Fibroblast of gingiva (primary cell): ENCODE measurements around the gene BABAM2.
A peak's percentile ranks its signal among the peaks of the same experiment; 100 is the strongest.
"Not testable (repeated sequence)": the region's sequence is repeated elsewhere in the genome, so short reads cannot be mapped to it uniquely, and the experiment has no call there.

Experiments used
- DNase-seq: peaks from one replicate; pipeline ENCODE4 v3.0.0-alpha.2; 2011; ENCODE audit warnings: low read depth

The BABAM2 gene

GRCh38 chr2:27946530-27947060 is 56.1 kb downstream of the BABAM2 start:
- DNase-seq: no peak

GRCh38 chr2:27952070-27952469 is 61.5 kb downstream of the BABAM2 start:
- no peak for DNase-seq

GRCh38 chr2:27953077-27953476 is 62.5 kb downstream of the BABAM2 start:
- no peak for DNase-seq

GRCh38 chr2:27954221-27954673 is 63.7 kb downstream of the BABAM2 start:
- no peak for DNase-seq

GRCh38 chr2:27954771-27955383 is 64.3 kb downstream of the BABAM2 start:
- peak; percentile 99 for DNase-seq

- DNase-seq: no peak
These were observed 65.0 kb downstream of the BABAM2 start for GRCh38 chr2:27955384-27956161.

- DNase-seq: peak; percentile 83
These were observed 66.4 kb downstream of the BABAM2 start for GRCh38 chr2:27956888-27957287.

GRCh38 chr2:27958711-27959378 is 68.3 kb downstream of the BABAM2 start:
- DNase-seq: no peak

GRCh38 chr2:27959496-27959895 is 69.0 kb downstream of the BABAM2 start:
- DNase-seq: peak; percentile 62

- DNase-seq: peak; percentile 87
These were observed 69.8 kb downstream of the BABAM2 start for GRCh38 chr2:27960237-27960912.

- DNase-seq: peak; percentile 45
These were observed 71.5 kb downstream of the BABAM2 start for GRCh38 chr2:27962006-27962405.

GRCh38 chr2:27963472-27963871 is 72.9 kb downstream of the BABAM2 start:
- no peak for DNase-seq

GRCh38 chr2:27964067-27964466 is 73.5 kb downstream of the BABAM2 start:
- DNase-seq: no peak

- DNase-seq: no peak
These were observed 75.3 kb downstream of the BABAM2 start for GRCh38 chr2:27965841-27966240.

- peak; percentile 76 for DNase-seq
These were observed 75.9 kb downstream of the BABAM2 start for GRCh38 chr2:27966466-27966865.

- DNase-seq: peak; percentile 29
These were observed 76.5 kb downstream of the BABAM2 start for GRCh38 chr2:27967076-27967475.

- not testable (repeated sequence) for DNase-seq
These were observed 77.5 kb downstream of the BABAM2 start for GRCh38 chr2:27968045-27968444.

GRCh38 chr2:27968957-27969356 is 78.4 kb downstream of the BABAM2 start:
- DNase-seq: not testable (repeated sequence)

GRCh38 chr2:27972311-27972710 is 81.8 kb downstream of the BABAM2 start:
- no peak for DNase-seq

- DNase-seq: peak; percentile 20
These were observed 83.1 kb downstream of the BABAM2 start for GRCh38 chr2:27973592-27973991.

GRCh38 chr2:27976308-27976707 is 85.8 kb downstream of the BABAM2 start:
- DNase-seq: no peak

GRCh38 chr2:27977731-27978312 is 87.3 kb downstream of the BABAM2 start:
- peak; percentile 90 for DNase-seq
